BLaER1 (cell line): ENCODE measurements around the gene HIF1A.
"Not testable (repeated sequence)": the region's sequence is repeated elsewhere in the genome, so short reads cannot be mapped to it uniquely, and the experiment has no call there.

ENCODE experiments used
- H3K27ac ChIP-seq: shearing (Covaris generic); formaldehyde crosslinking; 2 replicates; pipeline ENCODE4 v1.8.1; 2022
- H3K27me3 ChIP-seq: shearing (Covaris generic); formaldehyde crosslinking; 2 replicates; pipeline ENCODE4 v1.8.1; 2022
- H3K36me3 ChIP-seq: shearing (Covaris generic); formaldehyde crosslinking; 2 replicates; pipeline ENCODE4 v1.8.1; 2022
- H3K4me1 ChIP-seq: shearing (Covaris generic); formaldehyde crosslinking; 2 replicates; pipeline ENCODE4 v1.8.1; 2022
- H3K4me2 ChIP-seq: shearing (Covaris generic); formaldehyde crosslinking; 2 replicates; pipeline ENCODE4 v1.8.1; 2022
- H3K4me3 ChIP-seq: shearing (Covaris generic); formaldehyde crosslinking; 2 replicates; pipeline ENCODE4 v1.8.1; 2022
- H3K9ac ChIP-seq: shearing (Covaris generic); formaldehyde crosslinking; 2 replicates; pipeline ENCODE4 v1.8.1; 2022
- H3K9me3 ChIP-seq: shearing (Covaris generic); formaldehyde crosslinking; 2 replicates; pipeline ENCODE4 v1.8.1; 2022
- H4K20me1 ChIP-seq: shearing (Covaris generic); formaldehyde crosslinking; 2 replicates; pipeline ENCODE4 v1.8.1; 2022
- Cebpa-rat ChIP-seq: shearing (Covaris generic); IDR thresholded peaks from 2 replicates; pipeline ENCODE4 v1.8.1; 2022

Gene HIF1A

DNA sequence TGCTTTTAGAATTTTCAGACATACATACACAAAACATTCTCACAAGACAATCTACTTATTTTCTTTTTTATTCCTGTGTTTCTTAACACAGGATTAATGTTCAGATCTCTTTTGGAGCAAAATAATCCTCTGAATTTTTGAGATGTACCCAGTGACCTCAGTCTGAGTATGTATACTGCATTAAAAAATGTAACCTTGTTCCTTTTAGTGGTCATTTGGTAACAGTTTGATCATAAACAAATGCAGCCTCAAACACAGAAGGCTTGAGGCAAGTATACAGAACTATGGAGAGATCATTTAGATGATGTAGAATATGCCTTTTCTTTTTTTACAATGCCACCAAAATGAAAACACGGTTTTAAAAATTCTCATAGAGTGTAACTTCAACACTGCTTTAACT lies 9.7 kb downstream of the HIF1A start:
- no peak for TF ChIP-seq Cebpa-rat
- no peaks in the 10 kb centered on the region for H3K27me3 ChIP-seq
- H3K9me3 ChIP-seq = peaks cover 37% of the 10 kb centered on the region; the same call in 1 of the 2 replicates
- peaks cover 31% of the 10 kb centered on the region for H3K36me3 ChIP-seq
- H3K9ac ChIP-seq = no peak overlapping the region
- peaks cover 92% of the 10 kb centered on the region for H4K20me1 ChIP-seq
- H3K4me2 ChIP-seq = no peak overlapping the region
- H3K27ac ChIP-seq = no peak overlapping the region
- peaks cover 25% of the 10 kb centered on the region for H3K4me1 ChIP-seq
- H3K4me3 ChIP-seq = no peak overlapping the region

DNA sequence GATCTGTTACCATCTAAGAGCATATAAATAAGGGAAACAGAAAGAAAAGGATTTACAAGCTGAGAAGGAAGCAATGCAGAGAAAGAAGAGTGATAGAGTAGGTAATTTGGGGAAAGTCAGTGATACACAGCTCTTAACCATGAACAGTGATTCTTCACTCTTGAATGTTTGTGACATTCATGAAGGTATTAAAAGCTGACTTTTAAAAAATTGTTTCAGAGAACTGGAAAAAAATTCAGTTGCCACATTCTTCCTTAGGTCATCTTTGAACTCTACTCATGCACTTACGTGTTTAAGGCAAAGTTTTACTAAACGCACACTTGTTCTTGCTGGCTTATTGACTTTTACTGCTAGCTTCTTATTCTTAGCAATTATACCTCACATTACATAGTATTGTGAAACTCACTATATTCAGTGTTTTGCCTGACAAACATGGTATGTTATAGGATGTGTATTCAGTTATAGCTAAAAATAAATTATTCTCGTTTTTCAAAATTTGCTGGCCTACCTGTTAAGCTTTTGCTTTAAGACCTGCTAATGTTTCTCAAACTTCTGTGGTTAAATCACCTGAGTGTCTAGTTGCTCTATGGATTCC lies 10.9 kb downstream of the HIF1A start:
- TF ChIP-seq Cebpa-rat = no peak
- H3K4me2 ChIP-seq = no peak overlapping the region
- no peaks in the 10 kb centered on the region for H3K27me3 ChIP-seq
- peaks cover 31% of the 10 kb centered on the region; the same call in 1 of the 2 replicates for H3K9me3 ChIP-seq
- no peak overlapping the region for H3K4me3 ChIP-seq
- no peak overlapping the region for H3K27ac ChIP-seq
- peaks cover 28% of the 10 kb centered on the region for H3K4me1 ChIP-seq
- H3K36me3 ChIP-seq = peaks cover 25% of the 10 kb centered on the region; the same call in 1 of the 2 replicates
- peaks cover 92% of the 10 kb centered on the region for H4K20me1 ChIP-seq
- no peak overlapping the region for H3K9ac ChIP-seq

DNA sequence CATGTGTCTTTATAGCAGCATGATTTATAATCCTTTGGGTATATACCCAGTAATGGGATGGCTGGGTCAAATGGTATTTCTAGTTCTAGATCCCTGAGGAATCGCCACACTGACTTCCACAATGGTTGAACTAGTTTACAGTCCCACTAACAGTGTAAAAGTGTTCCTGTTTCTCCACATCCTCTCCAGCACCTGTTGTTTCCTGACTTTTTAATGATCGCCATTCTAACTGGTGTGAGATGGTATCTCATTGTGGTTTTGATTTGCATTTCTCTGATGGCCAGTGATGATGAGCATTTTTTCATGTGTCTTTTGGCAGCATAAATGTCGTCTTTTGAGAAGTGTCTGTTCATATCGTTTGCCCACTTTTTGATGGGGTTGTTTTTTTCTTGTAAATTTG lies 12.5 kb downstream of the HIF1A start:
- not testable (repeated sequence) for H3K27ac ChIP-seq, H3K27me3 ChIP-seq, H3K4me2 ChIP-seq, H3K9ac ChIP-seq, H3K4me3 ChIP-seq
- Histone ChIP-seq H3K36me3 (peaks cover 25% of the 10 kb centered on the region; the same call in 1 of the 2 replicates), H3K4me1 (peaks cover 36% of the 10 kb centered on the region), H4K20me1 (peaks cover 92% of the 10 kb centered on the region), H3K9me3 (peaks cover 31% of the 10 kb centered on the region; the same call in 1 of the 2 replicates)

DNA sequence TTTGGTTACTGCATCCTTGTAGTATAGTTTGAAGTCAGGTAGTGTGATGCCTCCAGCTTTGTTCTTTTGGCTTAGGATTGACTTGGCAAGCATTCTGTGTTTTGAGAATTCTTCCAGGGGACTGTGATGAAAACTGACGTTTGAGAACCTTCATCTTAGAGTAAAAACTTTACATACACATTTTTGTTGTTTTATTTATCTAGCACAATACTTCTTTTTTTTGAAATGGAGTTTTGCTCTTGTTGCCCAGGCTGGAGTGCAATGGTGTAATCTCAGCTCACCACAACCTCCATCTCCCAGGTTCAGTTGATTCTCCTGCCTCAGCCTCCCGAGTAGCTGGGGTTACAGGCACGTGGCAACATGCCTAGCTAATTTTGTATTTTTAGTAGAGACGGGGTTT lies 13.4 kb downstream of the HIF1A start:
- peaks cover 92% of the 10 kb centered on the region for H4K20me1 ChIP-seq
- peaks cover 45% of the 10 kb centered on the region for H3K4me1 ChIP-seq
- H3K27me3 ChIP-seq, H3K4me3 ChIP-seq, H3K4me2 ChIP-seq, H3K9ac ChIP-seq, H3K27ac ChIP-seq: not testable (repeated sequence)
- peaks cover 30% of the 10 kb centered on the region; the same call in 1 of the 2 replicates for H3K36me3 ChIP-seq
- H3K9me3 ChIP-seq = peaks cover 31% of the 10 kb centered on the region; the same call in 1 of the 2 replicates

DNA sequence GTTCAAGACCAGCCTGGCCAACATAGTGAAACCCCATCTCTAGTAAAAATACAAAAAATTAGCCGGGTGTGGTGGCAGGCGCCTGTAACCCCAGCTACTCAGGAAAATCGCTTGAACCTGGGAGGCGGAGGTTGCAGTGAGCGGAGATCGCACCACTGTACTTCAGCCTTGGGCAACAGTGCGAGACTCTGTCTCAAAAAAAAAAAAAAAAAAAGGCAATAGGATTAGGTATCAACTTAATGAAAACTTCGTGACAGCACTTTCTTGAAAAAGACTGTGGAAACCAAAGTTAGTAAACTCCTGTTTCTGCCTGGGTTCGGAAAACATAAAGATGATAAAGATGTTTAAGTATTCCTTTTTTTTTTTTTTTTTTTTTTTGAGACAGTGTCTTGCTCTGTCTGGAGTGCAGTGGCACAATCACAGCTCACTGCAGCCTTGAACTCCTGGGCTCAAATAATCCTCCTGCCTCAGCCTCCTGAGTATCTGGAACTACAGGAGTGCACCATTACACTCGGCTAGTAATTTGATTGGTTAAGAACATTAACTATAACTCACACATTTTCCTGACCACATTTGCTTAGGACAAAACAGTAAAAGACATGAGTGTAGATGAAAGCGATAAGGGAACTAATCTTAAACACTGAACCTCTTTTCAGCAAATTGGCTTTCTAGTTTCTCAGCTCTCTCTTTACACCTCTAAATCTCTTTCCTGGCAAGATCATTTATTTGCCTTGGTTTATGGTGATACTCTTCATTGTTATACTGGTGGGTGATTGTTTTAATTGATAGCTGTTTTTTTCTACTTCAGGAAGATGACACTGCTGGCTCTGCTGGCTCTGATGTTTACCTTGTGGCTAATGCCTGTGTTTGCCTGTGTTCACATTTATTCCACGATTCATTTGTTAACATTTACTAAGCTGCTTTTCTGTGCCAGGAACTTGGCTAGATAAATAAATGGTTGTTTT lies 15.8 kb downstream of the HIF1A start:
- Histone ChIP-seq H3K36me3 (peaks cover 29% of the 10 kb centered on the region; the same call in 1 of the 2 replicates), H4K20me1 (peaks cover 92% of the 10 kb centered on the region), H3K4me2 (peak overlapping the region; percentile 50), H3K4me1 (peaks cover 67% of the 10 kb centered on the region), H3K9me3 (peaks cover 13% of the 10 kb centered on the region; the same call in 1 of the 2 replicates), H3K27me3 (no peaks in the 10 kb centered on the region), H3K27ac (no peak overlapping the region), H3K9ac (no peak overlapping the region), H3K4me3 (no peak overlapping the region)
- no peak for TF ChIP-seq Cebpa-rat

DNA sequence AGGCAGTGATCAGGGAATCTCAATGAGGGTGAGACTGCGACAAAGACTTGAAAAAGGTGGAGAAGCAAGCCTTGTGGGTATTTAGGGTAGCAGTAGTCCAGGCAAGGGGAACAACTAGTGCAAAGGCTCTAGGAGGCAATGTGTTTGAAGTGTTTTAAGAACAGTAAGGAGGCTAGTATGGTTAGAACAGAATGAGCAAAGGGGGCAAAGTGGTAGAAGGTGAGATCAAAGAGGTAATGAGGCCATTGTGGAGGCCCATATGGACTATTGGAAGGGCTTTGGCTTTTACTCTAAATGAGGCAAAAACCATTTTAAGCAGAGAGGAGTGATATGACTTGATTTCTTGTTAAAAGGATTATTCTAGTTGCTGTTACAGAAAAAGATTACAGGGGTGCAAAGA lies 16.8 kb downstream of the HIF1A start:
- Histone ChIP-seq H3K9ac (no peak overlapping the region), H4K20me1 (peaks cover 92% of the 10 kb centered on the region), H3K27me3 (no peaks in the 10 kb centered on the region), H3K27ac (no peak overlapping the region), H3K9me3 (peaks cover 3% of the 10 kb centered on the region; the same call in 1 of the 2 replicates), H3K4me3 (no peak overlapping the region), H3K4me1 (peaks cover 78% of the 10 kb centered on the region), H3K4me2 (peak overlapping the region; percentile 50), H3K36me3 (peaks cover 20% of the 10 kb centered on the region; the same call in 1 of the 2 replicates)
- no peak for TF ChIP-seq Cebpa-rat

- H3K4me2 ChIP-seq = peak overlapping the region; percentile 50
- H3K4me1 ChIP-seq = peaks cover 95% of the 10 kb centered on the region
Observed at GRCh38 chr14:61713724-61714437, 18.6 kb downstream of the HIF1A start.

DNA sequence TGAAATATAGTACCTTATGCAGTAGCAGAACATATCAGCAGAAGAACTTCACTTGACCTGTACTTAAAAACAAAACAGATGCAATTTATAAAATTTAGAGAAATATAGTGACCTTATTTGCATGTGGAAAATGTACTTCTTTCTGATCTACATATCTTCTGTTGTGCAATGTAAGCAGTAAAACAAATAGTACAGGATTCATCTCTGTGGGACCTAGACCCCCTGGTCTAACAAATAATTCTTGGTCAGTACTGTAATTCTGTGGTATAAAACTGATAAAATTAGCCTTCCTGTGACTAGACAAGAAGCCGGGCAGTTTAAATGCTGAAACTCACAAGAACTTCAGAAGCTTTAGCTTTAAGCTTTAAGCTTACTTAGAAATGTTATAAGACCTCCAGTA lies 21.6 kb downstream of the HIF1A start:
- peaks cover 100% of the 10 kb centered on the region for H4K20me1 ChIP-seq
- H3K4me2 ChIP-seq = peak overlapping the region; percentile 83
- no peaks in the 10 kb centered on the region for H3K27me3 ChIP-seq

More at GRCh38 chr14:61713724-61714437, 18.6 kb downstream of the HIF1A start:
- H4K20me1 ChIP-seq = peaks cover 100% of the 10 kb centered on the region
- no peak overlapping the region for H3K27ac ChIP-seq
- no peaks in the 10 kb centered on the region for H3K27me3 ChIP-seq
- peaks cover under 1% of the 10 kb centered on the region; the same call in 1 of the 2 replicates for H3K9me3 ChIP-seq
- H3K4me3 ChIP-seq = no peak overlapping the region
- H3K9ac ChIP-seq = no peak overlapping the region
- H3K36me3 ChIP-seq = peaks cover 20% of the 10 kb centered on the region; the same call in 1 of the 2 replicates
- TF ChIP-seq Cebpa-rat = no peak

DNA sequence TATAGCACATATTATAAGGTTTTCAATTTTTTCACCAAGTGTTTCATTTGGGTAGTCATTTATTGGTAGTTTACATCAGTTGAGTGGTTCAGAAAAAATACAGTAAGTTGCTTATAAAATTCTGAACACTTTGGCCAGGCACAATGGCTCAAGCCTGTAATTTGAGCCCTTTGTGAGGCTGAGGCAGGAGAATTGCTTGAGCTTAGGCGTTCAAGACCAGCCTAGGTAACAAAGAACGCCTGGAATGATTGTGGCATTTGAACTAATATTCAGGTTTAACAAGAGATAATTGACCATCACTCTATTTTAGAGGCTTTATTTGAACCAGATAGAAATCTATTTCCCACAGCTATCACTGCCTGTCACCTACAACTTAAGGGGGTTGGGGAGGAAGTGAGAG lies 22.7 kb downstream of the HIF1A start:
- Histone ChIP-seq H3K9ac (peak overlapping the region; percentile 31; the same call in 1 of the 2 replicates), H3K4me3 (no peak overlapping the region), H3K36me3 (peaks cover 41% of the 10 kb centered on the region), H3K9me3 (no peaks in the 10 kb centered on the region), H3K4me1 (peaks cover 79% of the 10 kb centered on the region), H4K20me1 (peaks cover 100% of the 10 kb centered on the region), H3K27ac (peak overlapping the region; percentile 37), H3K4me2 (peak overlapping the region; percentile 83), H3K27me3 (no peaks in the 10 kb centered on the region)
- no peak for TF ChIP-seq Cebpa-rat

More for the DNA sequence above, 21.6 kb downstream of the HIF1A start:
- Histone ChIP-seq H3K4me1 (peaks cover 90% of the 10 kb centered on the region), H3K9ac (no peak overlapping the region), H3K4me3 (no peak overlapping the region), H3K36me3 (peaks cover 32% of the 10 kb centered on the region), H3K9me3 (no peaks in the 10 kb centered on the region), H3K27ac (peak overlapping the region; percentile 56)
- TF ChIP-seq Cebpa-rat = no peak
